HEK293 (cell line): ENCODE results near the gene ADCYAP1R1.

Experiments used
- CTCF ChIA-PET: fragments of 350-600 bp; formaldehyde crosslinking; extraction: SDS; loops from one replicate; lab custom pipeline; 2021; ENCODE audit warnings: antibody characterized with exemption; lab: Yijun Ruan, JAX
- POLR2A ChIA-PET: fragments of 300-600 bp; formaldehyde crosslinking; extraction: SDS; loops from one replicate; lab custom pipeline; 2020; ENCODE audit warnings: antibody characterized with exemption, inconsistent platforms; lab: Yijun Ruan, JAX
- H3K27ac ChIP-seq: fragments of 200-500 bp; sonication (Bioruptor generic); 2 replicates; pipeline ENCODE4 v1.5.1; 2014; ENCODE audit warnings: low read depth, low read length, control low read depth, inconsistent platforms; ENCODE audit errors: extremely low read depth
- H3K36me3 ChIP-seq, 2 experiments: fragments of 200-500 bp in 1 of 2; sonication (Bioruptor generic) in 1 of 2; 1 replicate in 1 of 2; 2 replicates in 1 of 2; pipeline ENCODE4 v1.5.1; 2014 to 2017; ENCODE audit warnings: inconsistent platforms in 2 of 2, low read length in 2 of 2; ENCODE audit not compliant: control insufficient read depth in 2 of 2, insufficient read depth in 1 of 2
- H3K4me1 ChIP-seq: fragments of 200-500 bp; sonication (Bioruptor generic); 2 replicates; pipeline ENCODE4 v1.5.1; 2014; ENCODE audit warnings: mild to moderate bottlenecking, low read length, inconsistent platforms; ENCODE audit not compliant: control insufficient read depth, insufficient read depth
- H3K4me3 ChIP-seq: 2 replicates; pipeline ENCODE4 v1.5.1; 2011; ENCODE audit warnings: low read depth, mild to moderate bottlenecking, control low read depth, low read length, moderate library complexity
- H3K9me3 ChIP-seq: fragments of 200-500 bp; sonication (Bioruptor generic); 2 replicates; pipeline ENCODE4 v1.5.1; 2014; ENCODE audit warnings: low read depth, low read length, inconsistent platforms; ENCODE audit not compliant: control insufficient read depth, insufficient read depth
- BCL11B ChIP-seq: fragments of 450-650 bp; formaldehyde crosslinking; IDR thresholded peaks from 2 replicates; pipeline ENCODE4 v1.5.1; 2016; ENCODE audit warnings: low read depth, missing biosample characterization, missing genetic modification characterization
- CTCF ChIP-seq: fragments of 450-650 bp; formaldehyde crosslinking; IDR thresholded peaks from 2 replicates; pipeline ENCODE4 v1.5.1; 2016; ENCODE audit warnings: missing biosample characterization, missing genetic modification characterization
- HIC1 ChIP-seq: fragments of 450-650 bp; formaldehyde crosslinking; IDR thresholded peaks from 2 replicates; pipeline ENCODE4 v1.5.1; 2016; ENCODE audit warnings: missing biosample characterization, missing genetic modification characterization
- OVOL3 ChIP-seq: fragments of 450-650 bp; formaldehyde crosslinking; IDR thresholded peaks from 2 replicates; pipeline ENCODE4 v1.5.1; 2016; ENCODE audit warnings: missing biosample characterization, missing genetic modification characterization
- ZBTB26 ChIP-seq: fragments of 450-650 bp; formaldehyde crosslinking; optimal IDR thresholded peaks from 2 replicates; pipeline ENCODE3; 2016; ENCODE audit warnings: missing biosample characterization, mild to moderate bottlenecking, missing genetic modification characterization
- ZNF121 ChIP-seq: fragments of 450-650 bp; formaldehyde crosslinking; IDR thresholded peaks from 2 replicates; pipeline ENCODE4 v1.5.1; 2016; ENCODE audit warnings: missing biosample characterization, missing genetic modification characterization
- ZNF223 ChIP-seq: fragments of 450-650 bp; formaldehyde crosslinking; IDR thresholded peaks from 2 replicates; pipeline ENCODE4 v1.5.1; 2016; ENCODE audit warnings: missing biosample characterization, missing genetic modification characterization
- ZNF239 ChIP-seq: fragments of 450-650 bp; formaldehyde crosslinking; IDR thresholded peaks from 2 replicates; pipeline ENCODE4 v1.5.1; 2016; ENCODE audit warnings: missing biosample characterization, missing genetic modification characterization
- ZNF350 ChIP-seq: fragments of 450-650 bp; formaldehyde crosslinking; IDR thresholded peaks from 2 replicates; pipeline ENCODE4 v1.5.0; 2017; ENCODE audit warnings: missing biosample characterization, mild to moderate bottlenecking, missing genetic modification characterization
- ZNF362 ChIP-seq: fragments of 450-650 bp; formaldehyde crosslinking; IDR thresholded peaks from 2 replicates; pipeline ENCODE4 v1.5.1; 2016; ENCODE audit warnings: missing biosample characterization, missing genetic modification characterization
- ZNF433 ChIP-seq: fragments of 450-650 bp; formaldehyde crosslinking; IDR thresholded peaks from 2 replicates; pipeline ENCODE4 v1.5.1; 2016; ENCODE audit warnings: missing biosample characterization, missing genetic modification characterization, low read depth
- ZNF473 ChIP-seq: fragments of 450-650 bp; formaldehyde crosslinking; IDR thresholded peaks from 2 replicates; pipeline ENCODE4 v1.5.1; 2017; ENCODE audit warnings: missing biosample characterization, missing genetic modification characterization
- ZNF704 ChIP-seq: fragments of 450-650 bp; formaldehyde crosslinking; IDR thresholded peaks from 2 replicates; pipeline ENCODE4 v1.5.1; 2016; ENCODE audit warnings: missing biosample characterization, missing genetic modification characterization
- ZSCAN4 ChIP-seq: fragments of 450-650 bp; formaldehyde crosslinking; IDR thresholded peaks from 2 replicates; pipeline ENCODE4 v1.5.1; 2017; ENCODE audit warnings: missing biosample characterization, missing genetic modification characterization

The ADCYAP1R1 gene

GRCh38 chr7:31017721-31018120 is 34.4 kb upstream of the ADCYAP1R1 start:
- H3K9me3 ChIP-seq: no peaks in the 10 kb centered on the region
- no peaks in the 10 kb centered on the region for H3K36me3 ChIP-seq
- TF ChIP-seq OVOL3 (tag by site-specific recombination) (no peak), ZNF704 (no peak), ZBTB26 (tag by site-specific recombination) (no peak), BCL11B (no peak), ZNF350 (no peak), ZNF362 (no peak), ZNF473 (tag by site-specific recombination) (no peak), ZNF433 (tag by site-specific recombination) (no peak), ZNF121 (tag by site-specific recombination) (no peak), CTCF (tag by site-specific recombination) (no peak), ZNF239 (tag by site-specific recombination) (no peak), ZNF223 (tag by site-specific recombination) (no peak), ZSCAN4 (no peak)
- CTCF ChIA-PET: no interaction called here
- no peaks in the 10 kb centered on the region for H3K4me1 ChIP-seq
- H3K4me3 ChIP-seq: no peak overlapping the region
- H3K27ac ChIP-seq: no peak overlapping the region
- POLR2A ChIA-PET: no interaction called here

- Histone ChIP-seq H3K4me1 (no peaks in the 10 kb centered on the region), H3K4me3 (no peak overlapping the region), H3K36me3 (no peaks in the 10 kb centered on the region), H3K9me3 (no peaks in the 10 kb centered on the region), H3K27ac (no peak overlapping the region)
- ChIA-PET POLR2A (no interaction called here), CTCF (interaction anchor here (1.0 kb wide), 1 partner anchor 81 kb away, joined by 3 read pairs; no protein-coding TSS in a partner anchor)
- no peak for TF ChIP-seq HIC1 (tag by site-specific recombination)
Observed at GRCh38 chr7:31019509-31019908, 32.6 kb upstream of the ADCYAP1R1 start.
